Bronchial epithelial cell (primary cell): ENCODE results near the gene KRT78. TPM values are rescaled to one million over a fixed set of nuclear protein-coding genes. Genes with fewer than 3 reads are reported as not detected.
A peak's percentile ranks its signal among the peaks of the same experiment; 100 is the strongest.

Experiments
- DNase-seq: peaks from one replicate; pipeline ENCODE4 v3.0.0-alpha.2; 2010; ENCODE audit warnings: low read depth
- FAIRE-seq: peaks from 2 replicates; lab custom pipeline; 2011; peaks lifted over from hg19 to GRCh38; lab: Jason Lieb, UNC
- H3K27me3 ChIP-seq: 2 replicates; pipeline ENCODE4 v1.5.1; 2011; ENCODE audit warnings: low read length; ENCODE audit not compliant: control insufficient read depth, insufficient read depth
- H3K36me3 ChIP-seq: 2 replicates; pipeline ENCODE4 v1.5.1; 2011; ENCODE audit warnings: low read length; ENCODE audit not compliant: control insufficient read depth, insufficient read depth
- H3K4me3 ChIP-seq: 2 replicates; pipeline ENCODE4 v1.5.1; 2011; ENCODE audit warnings: mild to moderate bottlenecking, low read depth, low read length, control low read depth
- CTCF ChIP-seq: IDR thresholded peaks from 2 replicates; pipeline ENCODE4 v1.5.1; 2011; ENCODE audit warnings: mild to moderate bottlenecking, moderate library complexity, low read length, control low read depth, inconsistent platforms; ENCODE audit not compliant: insufficient read depth, severe bottlenecking
- total RNA-seq: library from RNA; depleted of rRNA; stranded (reverse); fragments of >200 nt; gene quantifications from 2 replicates; pipeline ENCODE4 v1.2.1, GENCODE V29; 2014

Gene KRT78
- total RNA-seq, 1 donor from 2014 or later, result 5.3 TPM

- no peak overlapping the region for H3K4me3 ChIP-seq
- DNase-seq (peak; percentile 67), FAIRE-seq (no peak)
- H3K36me3 ChIP-seq, result no peaks in the 10 kb centered on the region
- no peak for TF ChIP-seq CTCF
- H3K27me3 ChIP-seq, result no peaks in the 10 kb centered on the region
Observed at GRCh38 chr12:52878507-52879393, 30.0 kb upstream of the KRT78 start.

GRCh38 chr12:52877242-52877641 is 28.4 kb upstream of the KRT78 start:
- H3K27me3 ChIP-seq, result no peaks in the 10 kb centered on the region
- DNase-seq (no peak), FAIRE-seq (no peak)
- no peaks in the 10 kb centered on the region for H3K36me3 ChIP-seq
- no peak overlapping the region for H3K4me3 ChIP-seq
- TF ChIP-seq CTCF, result no peak

- H3K4me3 ChIP-seq, result no peak overlapping the region
- no peak for FAIRE-seq
Observed at GRCh38 chr12:52876372-52876771, 27.6 kb upstream of the KRT78 start.

GRCh38 chr12:52874573-52875435 is 26.0 kb upstream of the KRT78 start:
- TF ChIP-seq CTCF, result no peak
- no peak for FAIRE-seq
- H3K4me3 ChIP-seq, result no peak overlapping the region
- no peaks in the 10 kb centered on the region for H3K36me3 ChIP-seq
- DNase-seq, result peak; percentile 61
- no peaks in the 10 kb centered on the region for H3K27me3 ChIP-seq

More at GRCh38 chr12:52876372-52876771, 27.6 kb upstream of the KRT78 start:
- Histone ChIP-seq H3K36me3 (no peaks in the 10 kb centered on the region), H3K27me3 (no peaks in the 10 kb centered on the region)
- DNase-seq, result peak; percentile 95
- no peak for TF ChIP-seq CTCF

- DNase-seq, result peak; percentile 90
- TF ChIP-seq CTCF, result no peak
Observed at GRCh38 chr12:52873832-52874572, 25.2 kb upstream of the KRT78 start.

More at GRCh38 chr12:52873832-52874572, 25.2 kb upstream of the KRT78 start:
- FAIRE-seq, result no peak
- Histone ChIP-seq H3K36me3 (no peaks in the 10 kb centered on the region), H3K27me3 (no peaks in the 10 kb centered on the region), H3K4me3 (peak overlapping the region; percentile 27)
